ENCODE results near the gene SLC22A9.

- no peak for TF ChIP-seq CTCF (IDR thresholded peaks at IDR 0.05; ENCODE audit: low read length)
- TF ChIP-seq EZH2 (optimal IDR thresholded peaks at IDR 0.05; ENCODE audit: low read depth, low read length), result no peak
Observed at GRCh38 chr11:63448646-63449045, 79.1 kb downstream of the SLC22A9 start.

Measured in MM.1S (cell line).